Naive thymus-derived CD4-positive, alpha-beta T cell (primary cell): ENCODE measurements around the gene AK4. TPM values are rescaled to one million over a fixed set of nuclear protein-coding genes. Genes with fewer than 3 reads are reported as not detected.

Source experiments
- ATAC-seq: fragments of 150-1000 bp; cut with Tn5 transposase; 2 replicates; pipeline ENCODE4 v1.10.0; 2021; ENCODE audit warnings: mild to moderate bottlenecking, moderate library complexity
- CTCF ChIA-PET: fragments of 350-600 bp; sonication (Branson Sonifier 250); formaldehyde crosslinking; loops from one replicate; lab custom pipeline; 2021; ENCODE audit warnings: antibody characterized with exemption; lab: Charles Lee
- POLR2A ChIA-PET: fragments of 350-600 bp; sonication (Branson Sonifier 250); formaldehyde crosslinking; loops from one replicate; lab custom pipeline; 2021; ENCODE audit warnings: antibody characterized with exemption, inconsistent platforms; lab: Charles Lee
- DNase-seq, 9 donors: peaks; one replicate each; pipeline versions ENCODE4 v3.0.0 to v3.0.0-alpha.2; 2020 to 2022; ENCODE audit warnings: mixed read lengths in 1 of 9
- H3K27ac ChIP-seq: one replicate; pipeline ENCODE4 v1.7.0; 2013; ENCODE audit warnings: mild to moderate bottlenecking, low read depth, low read length, moderate library complexity
- H3K27me3 ChIP-seq, 2 donors: one replicate each; pipeline ENCODE4 v1.7.0; 2013; ENCODE audit warnings: low read length in 2 of 2, mild to moderate bottlenecking in 2 of 2, moderate library complexity in 2 of 2; ENCODE audit not compliant: control insufficient read depth in 2 of 2, insufficient read depth in 2 of 2
- H3K36me3 ChIP-seq, 3 experiments: 1 replicate in 2 of 3; 2 replicates in 1 of 3; pipeline ENCODE4 v1.7.0; 2013; ENCODE audit warnings: low read length in 3 of 3, mild to moderate bottlenecking in 3 of 3, moderate library complexity in 1 of 3; ENCODE audit not compliant: insufficient read depth in 3 of 3, control insufficient read depth in 2 of 3
- H3K4me1 ChIP-seq, 2 donors: one replicate each; pipeline ENCODE4 v1.7.0; 2013; ENCODE audit warnings: low read length in 2 of 2, mild to moderate bottlenecking in 2 of 2, moderate library complexity in 1 of 2; ENCODE audit not compliant: control insufficient read depth in 2 of 2, insufficient read depth in 2 of 2
- H3K4me3 ChIP-seq: 2 replicates; pipeline ENCODE4 v1.7.0; 2013; ENCODE audit warnings: mild to moderate bottlenecking, low read length
- H3K9me3 ChIP-seq, 3 experiments: 1 replicate in 2 of 3; 2 replicates in 1 of 3; pipeline ENCODE4 v1.7.0; 2013; ENCODE audit warnings: low read length in 3 of 3; ENCODE audit not compliant: control insufficient read depth in 2 of 3
- H3K27ac Mint-ChIP-seq, 9 donors: one replicate each; pipeline ENCODE4 v1.8.0; 2020 to 2022; ENCODE audit warnings: mixed read lengths in 9 of 9, mild to moderate bottlenecking in 8 of 9, moderate library complexity in 5 of 9, inconsistent platforms in 2 of 9
- H3K27me3 Mint-ChIP-seq, 5 donors: one replicate each; pipeline ENCODE4 v1.8.0; 2021 to 2022; ENCODE audit warnings: mixed read lengths in 5 of 5, mild to moderate bottlenecking in 1 of 5
- H3K36me3 Mint-ChIP-seq, 5 donors: one replicate each; pipeline ENCODE4 v1.8.0; 2020 to 2022; ENCODE audit warnings: mixed read lengths in 5 of 5, mild to moderate bottlenecking in 3 of 5, inconsistent platforms in 1 of 5
- H3K4me1 Mint-ChIP-seq, 7 donors: one replicate each; pipeline ENCODE4 v1.8.0; 2020 to 2022; ENCODE audit warnings: mixed read lengths in 7 of 7, mild to moderate bottlenecking in 3 of 7, inconsistent platforms in 1 of 7
- H3K4me3 Mint-ChIP-seq, 10 donors: one replicate each; pipeline ENCODE4 v1.8.0; 2020 to 2022; ENCODE audit warnings: mild to moderate bottlenecking in 10 of 10, mixed read lengths in 10 of 10, moderate library complexity in 6 of 10, inconsistent platforms in 2 of 10
- H3K9me3 Mint-ChIP-seq, 11 donors: one replicate each; pipeline ENCODE4 v1.8.0; 2020 to 2022; ENCODE audit warnings: mixed read lengths in 11 of 11, mild to moderate bottlenecking in 4 of 11, inconsistent platforms in 1 of 11, moderate library complexity in 1 of 11
- intact Hi-C, 2 donors: fragments of 100-400 bp; cut with micrococcal nuclease; formaldehyde crosslinking; loops; one replicate each; pipeline ENCODE4 v1.15.1; 2023
- polyA plus RNA-seq, 2 donors: library from polyadenylated mRNA; unstranded; fragments of 300-500 nt; fragmentation: Illumina TruSeq; gene quantifications; one replicate each; pipeline ENCODE4 v1.2.3, GENCODE V29; 2021
- total RNA-seq, 6 experiments: library from RNA in 5 of 6; stranded (reverse) in 5 of 6; gene quantifications; 1 replicate in 5 of 6; 2 replicates in 1 of 6; pipeline ENCODE4 v1.2.3 and lab custom pipeline; 2021 to 2026

AK4 gene
- total and polyA plus RNA-seq, 7 experiments from 2014 or later, result 0.04 to 121 (median 0.40) TPM

DNA sequence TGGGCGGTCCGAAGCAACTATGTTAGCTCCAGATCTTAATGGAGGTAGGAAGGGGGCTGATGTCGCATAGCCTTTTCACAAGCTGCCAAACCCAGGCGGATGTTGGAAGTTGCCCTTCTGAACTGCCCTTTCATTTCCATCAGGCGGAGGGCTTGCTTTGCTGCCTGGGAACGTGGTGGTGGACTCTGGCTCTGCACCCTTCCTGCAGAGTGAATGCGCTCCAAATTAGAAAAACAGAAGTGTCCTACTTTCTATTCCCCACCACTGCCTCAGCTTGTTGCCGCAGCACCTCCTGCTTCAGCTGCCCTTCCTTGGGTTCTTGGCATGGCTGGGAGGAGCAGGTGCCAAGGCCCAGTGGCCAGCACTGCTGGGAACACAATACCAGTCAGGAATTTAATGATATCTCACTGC is 60.6 kb downstream of the AK4 start:
- Histone ChIP-seq H3K36me3 (no peaks in the 10 kb centered on the region), H3K27ac (no peak overlapping the region), H3K9me3 (no peaks in the 10 kb centered on the region), H3K4me1 (no peaks in the 10 kb centered on the region), H3K27me3 (no peaks in the 10 kb centered on the region), H3K4me3 (no peak overlapping the region)
- DNase-seq (no peak), ATAC-seq (no peak)
- Mint-ChIP-seq H3K27me3 (peaks cover 0 to 12% (median 0%) of the 10 kb centered on the region in 5 donors), H3K4me3 (no peak overlapping the region), H3K36me3 (peaks cover 0 to 5% (median 0%) of the 10 kb centered on the region in 5 donors), H3K27ac (no peak overlapping the region), H3K9me3 (peaks cover 0 to 1% (median 0%) of the 10 kb centered on the region in 11 donors), H3K4me1 (peaks cover 0 to 54% (median 0%) of the 10 kb centered on the region in 7 donors)
- POLR2A ChIA-PET, result no interaction called here
- CTCF ChIA-PET, result interaction anchor here (1.0 kb wide), 1 partner anchor 146 kb away, joined by 5 read pairs; no protein-coding TSS in a partner anchor
- intact Hi-C loops, result loop anchor here in 1 of 2 donors (10.0 kb wide), 2 partner anchors 524 to 944 kb away; no protein-coding TSS in a partner anchor

DNA sequence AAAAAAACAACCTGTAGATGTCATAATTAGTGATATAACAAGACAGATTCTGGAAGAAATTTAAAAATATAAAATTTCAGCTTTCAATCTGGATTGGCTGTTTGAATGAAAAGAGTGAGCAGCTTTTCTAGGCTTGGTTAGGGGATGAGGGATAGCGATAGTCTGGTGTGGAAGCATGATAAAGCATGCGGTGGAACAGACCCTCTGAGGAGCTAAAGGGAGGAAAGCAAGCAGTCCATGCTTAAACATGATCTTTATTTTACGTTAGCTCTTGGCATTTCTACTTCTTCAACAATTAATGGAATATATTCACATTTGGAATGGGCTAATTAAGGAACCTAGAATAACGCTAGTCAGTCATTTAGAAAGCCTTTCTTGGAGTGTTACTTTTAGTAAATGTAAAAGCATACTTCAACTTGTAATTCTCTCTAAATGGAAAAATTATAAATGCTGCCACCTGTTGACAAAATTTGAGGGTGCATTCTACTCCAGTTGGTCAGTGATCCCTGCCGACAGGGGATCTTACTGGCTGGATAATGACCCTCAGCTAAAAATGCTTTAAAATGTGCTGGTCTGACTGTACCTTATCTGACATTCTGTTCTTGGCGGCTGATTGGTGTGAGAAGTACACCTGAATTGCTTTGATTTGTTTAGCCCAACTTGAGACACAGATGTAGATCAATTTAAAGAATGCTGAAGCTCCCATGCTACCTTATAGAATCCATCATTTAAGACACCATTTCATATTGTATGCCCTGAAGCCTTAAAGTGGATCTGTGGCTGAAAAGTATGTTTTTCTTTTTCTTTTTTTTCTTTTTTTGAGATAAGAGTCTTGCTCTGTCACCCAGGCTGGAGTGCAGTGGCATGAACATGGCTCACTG is 61.2 kb downstream of the AK4 start:
- H3K4me3 ChIP-seq, result no peak overlapping the region
- no peak overlapping the region for H3K27ac Mint-ChIP-seq
- ATAC-seq (no peak), DNase-seq (peak in 3 of 9 donors; percentile 4 to 15 (median 10))
- H3K27me3 Mint-ChIP-seq, result peaks cover 0 to 12% (median 0%) of the 10 kb centered on the region in 5 donors
- intact Hi-C loops, result loop anchor here (1.0 to 10.0 kb wide), 3 partner anchors 149 to 944 kb away; no protein-coding TSS in a partner anchor
- H3K4me1 Mint-ChIP-seq, result peaks cover 0 to 59% (median 0%) of the 10 kb centered on the region in 7 donors
- H3K36me3 ChIP-seq, result no peaks in the 10 kb centered on the region
- peaks cover 0 to 5% (median 0%) of the 10 kb centered on the region in 5 donors for H3K36me3 Mint-ChIP-seq
- H3K27me3 ChIP-seq, result no peaks in the 10 kb centered on the region
- POLR2A ChIA-PET, result no interaction called here
- H3K4me1 ChIP-seq, result no peaks in the 10 kb centered on the region
- CTCF ChIA-PET, result interaction anchor here (0.7 to 1.0 kb wide), 2 partner anchors 24 to 147 kb away, joined by 3 to 5 read pairs; no protein-coding TSS in a partner anchor
- no peaks in the 10 kb centered on the region for H3K9me3 ChIP-seq
- H3K27ac ChIP-seq, result no peak overlapping the region
- H3K9me3 Mint-ChIP-seq, result peaks cover 0 to 1% (median 0%) of the 10 kb centered on the region in 11 donors
- H3K4me3 Mint-ChIP-seq, result no peak overlapping the region

DNA sequence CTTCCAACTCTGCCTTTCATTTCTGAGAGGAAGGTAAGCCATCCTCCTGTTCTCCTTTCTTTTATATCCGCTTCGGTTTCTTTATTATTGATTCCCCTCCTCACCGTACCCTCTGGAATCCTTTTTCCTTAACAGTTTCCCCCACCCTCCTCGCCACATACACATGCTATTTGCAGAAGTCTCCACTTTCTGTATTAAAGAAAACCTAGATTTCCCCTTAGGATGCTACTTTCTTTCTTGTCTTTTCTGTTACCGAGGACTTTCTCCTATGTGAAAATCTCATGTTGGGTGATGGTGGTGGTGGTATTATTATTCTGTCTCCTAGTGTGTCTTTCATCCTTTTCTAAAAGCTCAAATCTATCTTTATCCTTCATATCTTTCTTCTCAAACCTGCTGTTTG is 62.3 kb downstream of the AK4 start:
- Histone ChIP-seq H3K27me3 (no peaks in the 10 kb centered on the region), H3K27ac (no peak overlapping the region), H3K4me1 (no peaks in the 10 kb centered on the region), H3K9me3 (no peaks in the 10 kb centered on the region), H3K4me3 (no peak overlapping the region), H3K36me3 (no peaks in the 10 kb centered on the region)
- intact Hi-C loops, result loop anchor here in 1 of 2 donors (10.0 kb wide), 1 partner anchor 1234 kb away; no protein-coding TSS in a partner anchor
- ATAC-seq, result no peak
- POLR2A ChIA-PET, result no interaction called here
- H3K4me3 Mint-ChIP-seq, result no peak overlapping the region
- DNase-seq, result no peak
- H3K9me3 Mint-ChIP-seq, result peaks cover 0 to 1% (median 0%) of the 10 kb centered on the region in 11 donors
- H3K36me3 Mint-ChIP-seq, result peaks cover 0 to 5% (median 0%) of the 10 kb centered on the region in 5 donors
- peaks cover 0 to 12% (median 0%) of the 10 kb centered on the region in 5 donors for H3K27me3 Mint-ChIP-seq
- no peak overlapping the region for H3K27ac Mint-ChIP-seq
- CTCF ChIA-PET, result no interaction called here
- peaks cover 0 to 66% (median under 1%) of the 10 kb centered on the region in 7 donors for H3K4me1 Mint-ChIP-seq

DNA sequence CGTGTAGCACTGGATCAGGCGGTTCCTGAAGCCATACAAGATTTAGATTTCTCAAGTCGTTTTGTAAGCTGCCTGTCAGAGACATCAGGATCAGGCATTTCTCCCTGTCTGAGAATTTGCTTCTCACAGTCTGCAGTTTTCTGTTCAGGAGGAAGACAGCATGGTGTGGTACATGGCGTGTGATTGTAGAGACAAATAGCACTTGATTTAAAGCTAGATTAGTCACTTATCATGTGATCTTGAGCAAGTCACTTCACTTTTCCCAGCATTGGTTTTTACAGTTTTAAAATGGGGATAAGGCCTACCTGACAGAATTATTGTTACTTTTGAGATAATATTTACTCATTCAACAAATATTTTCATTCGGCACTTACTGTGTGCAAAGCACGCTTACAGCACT is 63.3 kb downstream of the AK4 start:
- Histone ChIP-seq H3K9me3 (no peaks in the 10 kb centered on the region), H3K36me3 (no peaks in the 10 kb centered on the region), H3K27ac (no peak overlapping the region), H3K4me1 (no peaks in the 10 kb centered on the region), H3K4me3 (no peak overlapping the region), H3K27me3 (no peaks in the 10 kb centered on the region)
- ChIA-PET CTCF (no interaction called here), POLR2A (no interaction called here)
- Mint-ChIP-seq H3K4me1 (peaks cover 4 to 62% (median 9%) of the 10 kb centered on the region in 7 donors), H3K9me3 (peaks cover 0 to 1% (median 0%) of the 10 kb centered on the region in 11 donors), H3K27ac (no peak overlapping the region), H3K36me3 (peaks cover 0 to 7% (median 0%) of the 10 kb centered on the region in 5 donors), H3K27me3 (peaks cover 0 to 12% (median 0%) of the 10 kb centered on the region in 5 donors), H3K4me3 (no peak overlapping the region)
- intact Hi-C loops, result loop anchor here in 1 of 2 donors (10.0 kb wide), 1 partner anchor 1233 kb away; no protein-coding TSS in a partner anchor
- DNase-seq, result no peak
- no peak for ATAC-seq

DNA sequence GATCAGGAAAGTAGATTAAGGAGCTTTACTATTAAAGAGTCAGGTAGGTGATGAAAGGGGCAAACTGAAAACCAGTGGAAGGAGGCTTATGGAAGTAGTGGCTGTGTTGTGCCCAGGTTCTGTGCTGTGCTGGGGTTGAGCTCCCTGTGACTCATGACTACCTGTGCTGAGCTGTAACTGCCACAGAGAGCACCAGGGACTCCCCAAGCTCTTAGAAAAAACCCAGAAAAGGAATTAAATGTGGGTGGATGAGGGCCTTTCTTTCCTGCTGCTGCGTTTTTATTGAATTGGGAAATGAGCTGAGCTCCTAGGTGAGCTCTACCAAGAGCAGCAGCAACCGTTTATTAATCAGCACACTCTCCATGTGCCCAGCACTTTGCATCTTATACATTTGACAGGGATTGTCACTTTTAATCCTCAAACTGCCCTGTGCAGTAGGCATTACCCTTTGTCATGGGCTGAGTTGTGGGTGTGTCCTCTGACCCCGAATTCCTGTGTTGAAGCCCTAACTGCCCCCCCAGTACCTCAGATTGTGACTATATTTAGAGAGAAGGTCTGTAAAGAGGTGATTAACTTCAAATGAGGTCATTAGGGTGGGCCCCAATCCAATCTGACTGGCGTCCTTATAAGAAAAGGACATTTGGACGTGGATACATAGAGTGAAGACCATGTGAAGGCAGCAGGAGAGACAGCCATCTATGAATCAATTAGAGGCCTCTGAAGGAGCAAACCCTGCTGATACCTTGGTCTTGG is 65.4 kb downstream of the AK4 start:
- H3K9me3 ChIP-seq, result no peaks in the 10 kb centered on the region
- H3K4me3 ChIP-seq, result no peak overlapping the region
- intact Hi-C loops, result loop anchor here in 1 of 2 donors (10.0 kb wide), 1 partner anchor 1231 kb away; no protein-coding TSS in a partner anchor
- Mint-ChIP-seq H3K9me3 (no peaks in the 10 kb centered on the region), H3K27me3 (peaks cover 0 to 8% (median 0%) of the 10 kb centered on the region in 5 donors), H3K4me3 (peak overlapping the region in 1 of 10 donors; percentile 11), H3K36me3 (peaks cover 0 to 9% (median 0%) of the 10 kb centered on the region in 5 donors), H3K27ac (peak overlapping the region in 1 of 9 donors; percentile 72), H3K4me1 (peaks cover 4 to 48% (median 15%) of the 10 kb centered on the region in 7 donors)
- ChIA-PET CTCF (interaction anchor here (0.6 to 1.4 kb wide), 2 partner anchors 162 to 474 kb away, joined by 3 to 6 read pairs; no protein-coding TSS in a partner anchor), POLR2A (no interaction called here)
- no peaks in the 10 kb centered on the region for H3K27me3 ChIP-seq
- ATAC-seq, result no peak
- peak in 1 of 9 donors; percentile 33 for DNase-seq
- no peaks in the 10 kb centered on the region for H3K4me1 ChIP-seq
- H3K27ac ChIP-seq, result no peak overlapping the region
- H3K36me3 ChIP-seq, result no peaks in the 10 kb centered on the region
